GM21515 (cell line): ENCODE measurements around the gene ADAM15.
A peak's percentile ranks its signal among the peaks of the same experiment; 100 is the strongest.

ENCODE experiments used
- ATAC-seq: cut with Tn5 transposase; IDR thresholded peaks from one replicate; pipeline ENCODE4 v1.9.1; 2021; ENCODE audit not compliant: unreplicated experiment

The ADAM15 gene

DNA sequence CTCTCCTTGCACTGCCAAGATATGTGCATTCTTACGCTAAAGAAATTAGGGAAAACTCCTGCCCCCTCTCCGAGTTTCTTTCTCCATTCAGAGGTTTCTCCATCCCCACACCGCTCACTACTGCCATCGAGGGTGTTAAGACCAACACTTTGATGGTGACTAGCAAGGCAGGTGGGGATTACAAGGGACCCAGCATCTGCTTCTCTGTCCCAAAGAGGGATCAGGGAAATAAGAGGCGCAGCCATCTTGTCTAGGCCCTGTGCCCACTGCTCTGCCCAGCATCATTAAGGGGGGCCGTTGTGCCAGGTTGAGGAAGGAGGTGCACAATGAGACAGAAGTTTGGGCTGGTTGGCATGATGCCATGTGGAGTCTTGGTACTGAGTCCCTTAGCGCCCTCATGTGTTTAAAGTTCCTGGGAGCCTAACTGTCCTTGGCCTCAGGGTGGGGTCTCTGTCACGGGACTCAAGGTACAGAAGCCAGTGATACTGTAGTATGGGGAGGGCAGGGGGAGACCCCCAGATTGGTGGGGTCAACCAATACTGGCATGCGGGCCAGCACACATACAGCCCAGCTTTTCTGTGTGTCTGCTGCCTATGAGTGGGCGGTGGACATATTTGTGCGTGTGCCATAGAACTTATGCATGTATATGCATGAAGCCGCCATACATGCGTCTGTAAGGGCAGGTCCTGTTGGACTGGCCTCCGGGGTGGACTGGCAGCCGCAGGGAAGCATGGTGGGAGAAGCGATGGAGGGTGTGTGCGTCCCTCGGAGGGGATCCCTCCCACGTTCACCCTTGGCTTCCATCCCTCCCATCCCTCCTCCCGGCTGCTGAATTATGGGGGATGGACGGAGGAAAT is 33.0 kb downstream of the ADAM15 start:
- ATAC-seq, result no peak

DNA sequence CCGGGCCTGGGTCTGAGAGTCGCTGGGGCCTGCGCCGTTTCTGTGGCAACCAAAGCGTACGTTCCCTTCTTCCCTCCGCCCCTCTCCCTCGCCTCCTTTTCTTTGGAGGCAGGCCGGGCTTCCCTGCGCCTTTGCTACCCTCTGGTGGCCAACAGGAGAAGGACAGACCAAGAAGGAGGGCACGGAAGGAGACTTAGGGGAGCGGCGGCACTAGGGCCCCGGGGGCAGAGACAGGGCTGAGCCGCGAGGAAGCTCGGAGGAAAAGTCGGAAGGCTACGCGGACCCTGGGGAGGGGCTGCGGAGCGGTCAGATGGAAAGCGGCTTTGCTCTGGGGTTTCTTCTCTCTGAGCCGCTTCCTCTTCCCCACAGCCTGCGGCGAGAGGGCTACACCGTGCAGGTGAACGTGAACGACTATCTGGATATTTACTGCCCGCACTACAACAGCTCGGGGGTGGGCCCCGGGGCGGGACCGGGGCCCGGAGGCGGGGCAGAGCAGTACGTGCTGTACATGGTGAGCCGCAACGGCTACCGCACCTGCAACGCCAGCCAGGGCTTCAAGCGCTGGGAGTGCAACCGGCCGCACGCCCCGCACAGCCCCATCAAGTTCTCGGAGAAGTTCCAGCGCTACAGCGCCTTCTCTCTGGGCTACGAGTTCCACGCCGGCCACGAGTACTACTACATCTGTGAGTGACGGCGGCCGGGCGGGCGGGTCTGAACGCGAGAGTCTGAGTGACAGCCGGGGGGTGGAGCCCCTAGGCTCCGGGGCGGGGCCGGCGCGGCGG is 33.8 kb downstream of the ADAM15 start:
- peak; percentile 64 for ATAC-seq

DNA sequence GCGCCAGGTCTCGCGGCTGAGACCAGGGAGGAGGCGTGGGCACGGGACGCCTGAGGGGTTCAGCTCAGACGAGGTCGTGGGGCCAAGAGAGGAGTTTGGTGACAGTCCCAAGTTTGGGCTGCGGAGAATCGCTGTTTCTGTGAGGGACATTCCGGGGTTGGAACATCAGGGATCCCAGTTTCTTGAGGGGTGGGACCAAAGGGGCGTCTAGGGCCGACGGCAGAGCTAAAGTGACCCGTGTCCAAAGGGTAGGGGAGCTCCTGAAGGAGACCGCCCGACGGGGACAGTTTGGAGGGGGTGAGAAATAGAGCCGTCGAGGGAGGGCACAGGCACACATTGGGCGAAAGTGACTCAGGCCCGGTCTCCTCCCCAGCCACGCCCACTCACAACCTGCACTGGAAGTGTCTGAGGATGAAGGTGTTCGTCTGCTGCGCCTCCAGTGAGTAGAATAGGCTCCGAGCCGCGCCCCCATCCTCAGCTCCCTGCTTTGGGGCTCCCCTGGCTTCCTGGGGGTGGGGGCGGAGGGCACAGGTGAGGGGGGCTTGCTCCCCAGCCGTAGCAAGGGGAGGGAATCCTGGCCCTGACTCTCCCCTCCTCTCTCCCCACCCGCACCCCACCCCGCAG is 34.5 kb downstream of the ADAM15 start:
- no peak for ATAC-seq

GRCh38 chr1:155086128-155086741 is 35.1 kb downstream of the ADAM15 start:
- no peak for ATAC-seq

DNA sequence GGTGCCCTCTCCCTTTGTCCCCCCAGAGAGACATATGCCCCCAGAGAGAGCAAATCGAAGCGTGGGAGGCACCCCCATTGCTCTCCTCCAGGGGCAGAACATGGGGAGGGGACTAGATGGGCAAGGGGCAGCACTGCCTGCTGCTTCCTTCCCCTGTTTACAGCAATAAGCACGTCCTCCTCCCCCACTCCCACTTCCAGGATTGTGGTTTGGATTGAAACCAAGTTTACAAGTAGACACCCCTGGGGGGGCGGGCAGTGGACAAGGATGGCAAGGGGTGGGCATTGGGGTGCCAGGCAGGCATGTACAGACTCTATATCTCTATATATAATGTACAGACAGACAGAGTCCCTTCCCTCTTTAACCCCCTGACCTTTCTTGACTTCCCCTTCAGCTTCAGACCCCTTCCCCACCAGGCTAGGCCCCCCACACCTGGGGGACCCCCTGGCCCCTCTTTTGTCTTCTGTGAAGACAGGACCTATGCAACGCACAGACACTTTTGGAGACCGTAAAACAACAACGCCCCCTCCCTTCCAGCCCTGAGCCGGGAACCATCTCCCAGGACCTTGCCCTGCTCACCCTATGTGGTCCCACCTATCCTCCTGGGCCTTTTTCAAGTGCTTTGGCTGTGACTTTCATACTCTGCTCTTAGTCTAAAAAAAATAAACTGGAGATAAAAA is 35.9 kb downstream of the ADAM15 start:
- no peak for ATAC-seq

DNA sequence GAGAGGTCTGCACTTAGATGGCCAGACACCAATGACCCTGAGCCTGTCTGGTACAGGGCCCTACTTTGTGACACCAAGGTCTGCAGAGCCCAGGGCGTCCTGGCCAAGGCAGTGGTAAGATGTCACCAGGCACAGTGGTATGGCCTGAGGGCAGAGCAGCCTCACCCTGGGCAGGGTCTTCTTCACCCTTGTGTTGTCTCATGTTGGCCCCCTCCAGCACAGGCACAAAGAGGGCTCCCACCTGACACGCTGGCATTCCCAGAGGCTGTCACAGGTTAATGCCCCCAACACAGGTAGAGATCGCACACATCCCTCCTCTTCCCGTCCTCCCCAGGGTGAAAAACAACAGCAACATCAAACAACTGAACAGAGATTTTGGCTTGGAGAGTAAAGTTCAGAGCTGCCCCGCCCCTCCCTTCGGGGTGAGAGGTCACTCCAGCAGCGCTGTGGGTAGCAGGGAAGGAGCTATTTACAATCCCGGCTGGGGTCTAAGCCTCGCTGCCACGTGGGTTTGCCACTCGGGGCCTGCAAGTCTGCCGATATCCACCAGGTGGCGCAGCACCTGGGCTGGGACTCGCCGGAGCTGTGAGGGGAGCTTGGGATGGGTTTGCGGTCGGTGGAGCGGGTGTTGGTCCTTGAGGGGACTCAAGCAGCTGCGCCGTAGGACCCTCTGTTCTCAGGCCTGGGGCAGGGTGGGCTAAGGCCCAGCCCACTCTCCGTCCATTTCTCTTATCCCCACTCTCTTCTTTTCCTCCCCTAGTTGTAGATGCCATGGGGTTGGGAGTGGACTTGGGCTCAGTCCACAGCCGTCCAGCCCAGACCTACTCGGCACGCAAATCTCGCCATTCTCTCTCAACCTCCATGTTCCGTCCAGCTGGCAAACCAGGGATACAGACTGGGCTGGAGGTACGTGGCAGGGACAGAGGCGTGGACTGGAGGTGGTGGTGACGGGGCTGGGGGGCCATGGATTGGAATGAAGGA is 40.2 kb downstream of the ADAM15 start:
- ATAC-seq, result no peak

GRCh38 chr1:155092131-155092530 is 41.0 kb downstream of the ADAM15 start:
- no peak for ATAC-seq

DNA sequence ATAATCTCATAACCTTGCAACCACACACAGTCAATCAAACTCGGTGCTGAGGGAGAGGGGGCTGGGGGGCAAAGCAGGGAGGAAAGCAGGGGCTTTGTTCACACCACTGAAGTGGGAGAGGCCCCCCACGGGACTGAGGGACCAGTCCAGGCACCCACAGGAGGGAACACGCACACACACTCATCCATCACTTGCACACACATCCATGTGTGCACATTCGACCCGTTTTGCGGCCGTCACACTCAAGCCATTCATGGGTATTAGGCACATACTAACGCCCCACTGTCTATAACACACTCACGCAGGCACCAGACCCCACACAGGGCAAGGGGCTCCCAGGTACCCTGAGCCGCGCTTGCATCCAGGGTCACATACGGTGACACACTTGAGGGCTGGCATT is 41.5 kb downstream of the ADAM15 start:
- ATAC-seq, result no peak

GRCh38 chr1:155093911-155094621 is 43.0 kb downstream of the ADAM15 start:
- no peak for ATAC-seq

DNA sequence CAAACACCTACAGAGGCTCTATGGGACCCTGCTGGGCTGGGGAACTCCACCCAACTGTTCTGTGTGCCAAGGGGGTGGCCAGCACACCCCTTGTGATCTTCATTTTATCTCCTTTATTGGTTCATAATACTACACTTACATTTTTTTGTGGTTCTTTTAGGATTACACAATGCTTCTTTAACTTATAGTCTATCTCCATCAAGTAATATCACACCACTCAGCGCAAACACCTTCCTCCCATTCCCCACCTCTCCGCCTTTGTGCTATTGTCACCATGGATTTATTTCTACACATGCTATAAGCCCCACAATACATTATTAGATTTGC is 43.5 kb downstream of the ADAM15 start:
- no peak for ATAC-seq

GRCh38 chr1:155099331-155099730 is 48.2 kb downstream of the ADAM15 start:
- no peak for ATAC-seq

DNA sequence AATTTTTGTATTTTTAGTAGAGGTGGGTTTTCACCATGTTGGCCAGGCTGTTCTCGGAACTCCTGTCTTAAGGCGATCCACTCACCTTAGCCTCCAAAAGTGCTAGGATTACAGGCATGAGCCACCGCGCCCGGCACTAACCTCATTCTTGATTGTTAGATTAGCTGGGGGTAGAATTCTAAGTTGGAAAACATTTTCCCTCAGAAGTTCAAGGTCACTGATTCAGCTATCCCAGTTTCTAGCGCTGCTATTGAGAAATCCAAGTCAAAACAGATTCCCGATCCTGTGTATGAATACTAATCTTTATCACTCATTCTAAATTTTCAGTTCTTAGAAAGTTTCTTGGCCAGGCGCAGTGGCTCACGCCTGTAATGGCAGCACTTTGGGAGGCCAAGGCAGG is 52.2 kb downstream of the ADAM15 start:
- ATAC-seq, result no peak

DNA sequence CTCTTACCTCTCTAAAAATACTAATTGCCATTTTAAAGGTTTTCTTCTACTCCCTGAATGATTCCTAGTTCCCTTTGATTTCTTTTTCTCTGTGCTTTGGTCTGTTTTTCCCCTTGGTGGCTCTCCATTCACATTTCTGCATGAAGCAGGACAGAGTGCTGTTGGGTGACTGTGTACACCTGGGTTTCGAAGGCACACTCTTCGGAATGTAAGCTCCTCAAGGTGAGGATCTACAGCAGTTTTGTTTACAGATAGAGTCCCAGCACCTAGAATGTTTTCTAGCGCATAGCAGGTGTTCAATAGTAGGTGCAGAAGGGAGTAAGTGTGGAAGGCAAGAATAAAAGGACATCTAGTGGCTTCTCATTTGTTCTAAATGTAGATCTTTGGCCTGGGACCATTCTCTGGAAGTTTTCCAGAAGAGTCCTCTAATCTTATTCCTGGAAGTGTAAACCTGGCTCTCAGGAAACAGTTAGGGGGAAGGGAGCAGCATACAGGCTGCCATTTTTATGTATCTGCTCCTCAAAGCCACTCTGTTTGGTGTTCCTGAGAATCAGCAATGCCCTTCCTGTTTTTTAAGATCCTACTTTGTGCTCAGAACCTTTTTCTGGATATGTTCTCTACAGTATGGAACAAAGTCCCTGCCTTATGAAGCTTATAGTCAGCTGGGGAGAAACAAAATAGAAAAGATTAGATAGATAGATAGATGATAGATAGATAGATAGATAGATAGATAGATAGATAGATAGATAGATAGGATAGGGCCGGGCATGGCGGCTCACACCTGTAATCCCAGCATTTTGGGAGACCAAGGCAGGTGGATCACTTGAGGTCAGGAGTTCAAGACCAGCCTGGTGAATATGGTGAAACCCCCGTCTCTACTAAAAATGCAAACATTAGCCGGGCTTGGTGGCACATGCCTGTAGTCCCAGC is 53.8 kb downstream of the ADAM15 start:
- no peak for ATAC-seq

DNA sequence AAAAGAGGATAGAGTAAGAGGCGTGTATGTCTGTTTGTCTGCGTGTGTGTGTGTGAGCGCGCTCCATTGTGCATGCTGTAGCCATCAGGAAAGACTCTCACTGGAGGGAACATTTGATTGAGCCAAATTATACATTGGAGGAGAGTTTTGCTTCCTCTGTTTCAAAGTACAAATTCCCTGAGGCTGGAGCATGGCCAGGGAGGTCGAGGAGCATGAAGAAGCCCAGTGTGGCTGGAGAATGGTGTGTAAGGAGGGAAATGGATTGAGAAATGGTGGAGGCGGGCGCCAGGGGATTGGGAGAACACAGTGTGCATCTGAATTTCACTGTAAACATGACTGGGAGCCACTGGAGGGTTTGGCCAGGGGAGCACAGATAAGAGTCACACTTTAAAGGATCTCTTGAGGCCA is 54.5 kb downstream of the ADAM15 start:
- no peak for ATAC-seq

- no peak for ATAC-seq
Observed at GRCh38 chr1:155106862-155107261, 55.7 kb downstream of the ADAM15 start.

GRCh38 chr1:155107309-155108264 is 56.5 kb downstream of the ADAM15 start:
- ATAC-seq, result no peak

DNA sequence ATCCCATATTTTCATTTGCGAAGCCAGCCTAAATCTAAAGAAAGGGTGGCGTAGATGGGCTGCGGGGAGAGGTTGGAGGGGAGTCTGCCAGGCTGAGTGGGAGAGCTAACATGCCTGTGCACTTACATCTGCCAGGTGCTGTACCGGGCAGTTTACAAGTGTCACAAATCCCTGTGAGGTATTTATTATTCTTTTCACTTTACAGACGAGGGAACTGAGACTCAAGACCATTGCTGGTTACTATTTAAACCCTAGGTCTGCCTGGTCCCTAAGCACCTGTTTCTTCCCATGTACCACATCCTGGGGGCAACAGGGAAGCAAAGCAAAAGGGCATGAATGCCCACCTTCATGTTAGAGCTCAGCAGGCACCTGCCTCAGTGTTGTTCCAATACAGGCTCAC is 57.2 kb downstream of the ADAM15 start:
- no peak for ATAC-seq
